GM21786 (cell line): ENCODE data around the gene PDYN.

Experiments used
- ATAC-seq: cut with Tn5 transposase; IDR thresholded peaks from one replicate; pipeline ENCODE4 v1.9.1; 2021; ENCODE audit not compliant: unreplicated experiment

Gene PDYN

GRCh38 chr20:1935696-1936366, 58.0 kb downstream of the PDYN start:
- ATAC-seq, result no peak

DNA sequence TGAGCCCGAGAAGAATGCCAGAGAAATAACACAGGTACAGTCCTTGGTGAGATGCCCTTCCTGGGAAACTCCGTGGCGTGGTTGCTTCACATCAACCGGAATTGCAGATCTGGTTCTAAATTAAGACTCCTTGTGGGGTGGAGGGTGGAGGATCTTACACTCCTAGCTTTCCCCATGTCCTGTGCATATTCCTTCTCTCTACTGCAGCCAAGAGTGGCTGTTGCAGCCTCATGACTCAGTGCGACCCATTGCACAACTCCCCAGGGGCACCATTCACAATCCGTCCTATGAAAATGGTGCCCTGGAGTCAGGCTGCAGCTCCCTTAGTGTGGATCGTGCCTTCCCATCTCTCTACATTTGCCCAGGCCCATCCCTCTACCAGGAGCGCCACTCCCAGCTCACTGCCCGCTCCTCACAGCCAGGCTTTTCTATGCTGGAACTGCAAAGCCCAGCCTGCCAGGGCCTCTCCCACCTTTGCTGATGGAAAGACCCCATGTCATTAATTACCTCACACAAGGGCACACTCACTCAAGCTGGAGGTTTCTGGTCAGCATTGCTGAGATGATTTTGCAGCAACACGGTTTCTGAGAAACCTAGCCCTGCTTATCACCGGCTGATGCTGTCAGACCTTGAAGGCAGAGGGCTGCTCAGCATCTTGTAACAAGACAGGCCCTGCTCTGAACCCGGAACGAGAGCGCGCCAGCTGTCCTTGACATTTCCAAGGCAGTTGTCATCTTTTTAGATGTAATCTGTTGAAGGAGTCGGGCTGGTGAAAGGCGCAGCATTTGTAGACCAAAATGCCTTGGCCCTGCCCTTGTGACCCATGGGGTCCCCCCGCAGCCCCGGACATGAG, 58.9 kb downstream of the PDYN start:
- ATAC-seq, result no peak

DNA sequence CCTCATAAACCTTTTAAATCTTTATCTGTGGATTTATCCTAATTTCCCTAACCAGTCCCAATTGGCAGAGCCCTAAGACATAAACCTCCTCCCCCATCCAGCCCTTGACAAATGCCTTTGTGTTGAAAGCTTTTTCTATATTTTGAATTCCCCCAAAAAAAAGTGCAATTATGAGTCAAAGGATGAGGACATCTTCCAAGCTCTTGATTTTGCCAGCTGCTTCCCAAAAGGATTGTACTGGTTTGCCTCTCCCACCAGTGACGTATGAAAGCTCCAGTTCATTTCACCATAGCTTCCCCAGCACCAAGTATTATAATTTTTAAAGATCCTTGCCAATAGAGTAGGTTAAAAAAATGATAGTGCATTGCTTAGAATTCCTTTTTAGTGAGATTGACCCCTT, 59.7 kb downstream of the PDYN start:
- no peak for ATAC-seq

GRCh38 chr20:1933465-1933870, 60.4 kb downstream of the PDYN start:
- no peak for ATAC-seq

- no peak for ATAC-seq
These were observed 60.9 kb downstream of the PDYN start for GRCh38 chr20:1932971-1933370.

DNA sequence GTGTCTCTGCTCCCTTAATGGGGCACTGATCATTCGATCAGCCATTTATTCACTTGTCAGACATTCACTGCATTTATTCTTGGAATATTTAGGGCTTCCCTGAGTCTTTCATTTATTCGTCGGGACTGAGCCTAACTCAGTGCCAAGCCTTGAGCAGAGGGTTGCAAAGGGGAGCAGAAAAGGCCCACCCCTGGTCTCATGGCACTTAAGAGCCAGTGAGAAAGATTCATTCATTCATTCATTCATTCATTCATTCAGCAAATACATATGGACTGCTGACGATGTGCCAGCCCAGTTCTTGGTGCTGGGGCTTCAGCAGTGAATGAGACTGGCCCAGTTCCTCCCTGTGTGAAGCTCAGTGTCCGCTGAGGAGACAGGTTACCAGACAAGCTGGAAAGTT, 62.0 kb downstream of the PDYN start:
- ATAC-seq, result no peak

DNA sequence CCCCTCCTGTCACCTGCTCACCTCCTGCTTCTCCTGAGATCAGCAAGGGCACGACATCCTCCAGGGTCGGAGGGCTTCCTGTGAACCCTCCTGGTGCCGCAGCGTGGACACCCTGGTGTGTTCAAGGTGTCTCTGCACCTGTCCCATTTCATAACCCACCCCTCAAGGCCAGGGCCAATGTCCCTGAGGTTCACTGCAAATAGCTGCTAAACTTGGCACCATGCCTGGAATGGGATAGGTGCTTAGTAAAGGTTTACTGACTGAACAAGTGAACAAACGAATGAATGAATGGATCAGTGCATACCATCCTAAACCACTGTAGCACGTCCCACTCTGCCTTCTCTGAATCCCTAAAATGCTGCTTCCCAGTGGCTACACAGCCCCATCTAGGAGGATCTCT, 63.7 kb downstream of the PDYN start:
- ATAC-seq, result no peak

DNA sequence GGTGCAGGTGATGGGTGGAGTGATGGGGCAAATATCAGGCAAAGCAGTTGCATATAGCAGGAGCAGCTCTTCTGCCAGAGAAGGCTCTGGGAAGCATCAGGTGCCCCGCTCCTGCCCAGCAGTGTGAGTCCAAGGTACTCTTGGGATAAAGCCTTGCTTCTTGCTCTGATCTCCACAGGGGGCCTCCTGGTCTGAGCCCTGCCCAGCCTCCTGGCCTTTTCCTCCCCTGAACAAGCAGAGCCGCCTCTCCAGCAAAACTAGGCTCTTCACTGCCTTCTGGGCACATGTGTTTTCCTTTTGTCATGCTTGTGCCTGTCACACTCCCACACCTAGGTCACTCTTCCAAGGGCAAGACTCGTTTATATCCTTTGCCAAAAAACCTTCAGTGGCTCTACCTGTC, 64.4 kb downstream of the PDYN start:
- no peak for ATAC-seq

GRCh38 chr20:1928782-1929181, 65.1 kb downstream of the PDYN start:
- ATAC-seq, result no peak
